CD8-positive, alpha-beta memory T cell (primary cell): ENCODE data around the gene ZNF143. TPM values are rescaled to one million over a fixed set of nuclear protein-coding genes. Genes with fewer than 3 reads are reported as not detected.

ENCODE experiments used
- polyA plus RNA-seq: library from polyadenylated mRNA; unstranded; fragments of 300-500 nt; fragmentation: Illumina TruSeq; gene quantifications from one replicate; pipeline ENCODE4 v1.2.3, GENCODE V29; 2021
- total RNA-seq, 2 experiments: library from RNA; stranded (reverse); gene quantifications; one replicate each; pipeline ENCODE4 v1.2.3, GENCODE V29; 2021

ZNF143 gene
- total and polyA plus RNA-seq, 3 experiments from 2014 or later: 33.0 to 39.8 (median 33.3) TPM

Other genes starting within 250 kb of the ZNF143 start
- gene DENND5A, start 195.7 kb upstream of the ZNF143 start, total RNA-seq: 10 to 100 TPM; 25.8 to 27.9 TPM
- 13.1 TPM for gene DENND5A, start 195.7 kb upstream of the ZNF143 start, polyA plus RNA-seq
- gene TMEM41B, start 146.4 kb upstream of the ZNF143 start, total RNA-seq: 10 to 100 TPM; 21.1 to 24.9 TPM
- gene TMEM41B, start 146.4 kb upstream of the ZNF143 start, polyA plus RNA-seq: 11.3 TPM
- gene IPO7, start 76.4 kb upstream of the ZNF143 start, total RNA-seq: 100 to 1,000 TPM; 150 to 169 TPM
- gene IPO7, start 76.4 kb upstream of the ZNF143 start, polyA plus RNA-seq: 3.6 TPM
- 10 to 100 TPM; 46.9 to 49.8 TPM for gene WEE1, start 112.7 kb downstream of the ZNF143 start, total RNA-seq
- 8.1 TPM for gene WEE1, start 112.7 kb downstream of the ZNF143 start, polyA plus RNA-seq
- 1 to 10 TPM; 7.8 TPM for gene SWAP70, start 203.1 kb downstream of the ZNF143 start, total RNA-seq
- gene SWAP70, start 203.1 kb downstream of the ZNF143 start, polyA plus RNA-seq: 5.8 TPM